Measurements from ENCODE around the gene TMEM132A. TPM values are rescaled to one million over a fixed set of nuclear protein-coding genes. Genes with fewer than 3 reads are reported as not detected.

Gene TMEM132A
- total and polyA plus RNA-seq, 4 experiments from 2014 or later: 0.78 to 0.93 TPM; not detected in 2

GRCh38 chr11:60879971-60880588 lies 44.2 kb upstream of the TMEM132A start:
- intact Hi-C loops (cut with micrococcal nuclease): no loop called here
- H3K36me3 ChIP-seq (ENCODE audit: insufficient read depth, low read length): peaks cover 25% of the 10 kb centered on the region
- H3K9me3 ChIP-seq (ENCODE audit: control insufficient read depth in 1 of 2, low read length in 2 of 2): no peaks in the 10 kb centered on the region
- no peak overlapping the region for H3K4me3 ChIP-seq (ENCODE audit: low read length in 2 of 2)
- CTCF ChIA-PET (ENCODE audit: partially characterized antibody): no interaction called here
- peaks cover 0 to 7% (median 2%) of the 10 kb centered on the region in 4 donors for H3K4me1 Mint-ChIP-seq
- H3K27ac Mint-ChIP-seq: no peak overlapping the region
- POLR2A ChIA-PET (ENCODE audit: partially characterized antibody): no interaction called here
- H3K9me3 Mint-ChIP-seq: no peaks in the 10 kb centered on the region
- no peak overlapping the region for H3K4me3 Mint-ChIP-seq
- no peak for DNase-seq
- H3K36me3 Mint-ChIP-seq: peaks cover 46 to 60% of the 10 kb centered on the region in 2 donors
- no peaks in the 10 kb centered on the region for H3K4me1 ChIP-seq (ENCODE audit: insufficient read depth, low read length)
- no peaks in the 10 kb centered on the region for H3K27me3 ChIP-seq (ENCODE audit: insufficient read depth, low read length)
- no peak overlapping the region for H3K27ac ChIP-seq (ENCODE audit: low read depth, low read length)
- H3K27me3 Mint-ChIP-seq: no peaks in the 10 kb centered on the region

GRCh38 chr11:60880643-60881282 lies 43.5 kb upstream of the TMEM132A start:
- ChIA-PET POLR2A (ENCODE audit: partially characterized antibody) (no interaction called here), CTCF (ENCODE audit: partially characterized antibody) (no interaction called here)
- H3K27me3 ChIP-seq (ENCODE audit: insufficient read depth, low read length): no peaks in the 10 kb centered on the region
- H3K4me3 Mint-ChIP-seq: no peak overlapping the region
- DNase-seq: no peak
- H3K27me3 Mint-ChIP-seq: no peaks in the 10 kb centered on the region
- H3K4me1 ChIP-seq (ENCODE audit: insufficient read depth, low read length): no peaks in the 10 kb centered on the region
- no peak overlapping the region for H3K4me3 ChIP-seq (ENCODE audit: low read length in 2 of 2)
- intact Hi-C loops (cut with micrococcal nuclease): no loop called here
- no peaks in the 10 kb centered on the region for H3K9me3 Mint-ChIP-seq
- peak overlapping the region in 3 of 7 donors; percentile 5 to 72 (median 68) for H3K27ac Mint-ChIP-seq
- peaks cover 48 to 60% of the 10 kb centered on the region in 2 donors for H3K36me3 Mint-ChIP-seq
- H3K27ac ChIP-seq (ENCODE audit: low read depth, low read length): no peak overlapping the region
- peaks cover 25% of the 10 kb centered on the region for H3K36me3 ChIP-seq (ENCODE audit: insufficient read depth, low read length)
- no peaks in the 10 kb centered on the region for H3K9me3 ChIP-seq (ENCODE audit: control insufficient read depth in 1 of 2, low read length in 2 of 2)
- peaks cover 0 to 7% (median 2%) of the 10 kb centered on the region in 4 donors for H3K4me1 Mint-ChIP-seq

GRCh38 chr11:60887556-60887955 lies 36.7 kb upstream of the TMEM132A start:
- Mint-ChIP-seq H3K4me1 (peaks cover 0 to 10% (median 8%) of the 10 kb centered on the region in 4 donors), H3K4me3 (no peak overlapping the region), H3K9me3 (no peaks in the 10 kb centered on the region), H3K36me3 (peaks cover 43 to 47% of the 10 kb centered on the region in 2 donors), H3K27ac (peak overlapping the region in 1 of 7 donors; percentile 44), H3K27me3 (no peaks in the 10 kb centered on the region)
- intact Hi-C loops (cut with micrococcal nuclease): loop anchor here (1.0 kb wide), 1 partner anchor 56 kb away; no protein-coding TSS in a partner anchor
- no peak overlapping the region for H3K27ac ChIP-seq (ENCODE audit: low read depth, low read length)
- peaks cover 6% of the 10 kb centered on the region for H3K36me3 ChIP-seq (ENCODE audit: insufficient read depth, low read length)
- H3K4me1 ChIP-seq (ENCODE audit: insufficient read depth, low read length): no peaks in the 10 kb centered on the region
- no peaks in the 10 kb centered on the region for H3K9me3 ChIP-seq (ENCODE audit: control insufficient read depth in 1 of 2, low read length in 2 of 2)
- CTCF ChIA-PET (ENCODE audit: partially characterized antibody): interaction anchor here (0.8 to 2.5 kb wide), 11 partner anchors 10 to 63 kb away, joined by 3 to 70 read pairs (median 3); partner anchors contain the start of gene CCDC86
- H3K27me3 ChIP-seq (ENCODE audit: insufficient read depth, low read length): no peaks in the 10 kb centered on the region
- POLR2A ChIA-PET (ENCODE audit: partially characterized antibody): interaction anchor here (1.0 to 1.5 kb wide), 6 partner anchors 10 to 56 kb away, joined by 3 to 11 read pairs (median 3); no protein-coding TSS in a partner anchor
- H3K4me3 ChIP-seq (ENCODE audit: low read length in 2 of 2): no peak overlapping the region
- peak in 2 of 5 donors; percentile 14 to 31 for DNase-seq

GRCh38 chr11:60889869-60890311 lies 34.4 kb upstream of the TMEM132A start:
- Histone ChIP-seq H3K36me3 (ENCODE audit: insufficient read depth, low read length) (peaks cover 21% of the 10 kb centered on the region), H3K4me1 (ENCODE audit: insufficient read depth, low read length) (no peaks in the 10 kb centered on the region), H3K27ac (ENCODE audit: low read depth, low read length) (no peak overlapping the region), H3K27me3 (ENCODE audit: insufficient read depth, low read length) (no peaks in the 10 kb centered on the region), H3K4me3 (ENCODE audit: low read length in 2 of 2) (no peak overlapping the region), H3K9me3 (ENCODE audit: control insufficient read depth in 1 of 2, low read length in 2 of 2) (no peaks in the 10 kb centered on the region)
- peak overlapping the region in 3 of 7 donors; percentile 39 to 93 (median 59) for H3K27ac Mint-ChIP-seq
- peaks cover 43 to 53% of the 10 kb centered on the region in 2 donors for H3K36me3 Mint-ChIP-seq
- POLR2A ChIA-PET (ENCODE audit: partially characterized antibody): interaction anchor here (0.8 kb wide), 2 partner anchors 16 to 24 kb away, joined by 3 to 4 read pairs; partner anchors contain the start of genes PRPF19 and TMEM109
- no peaks in the 10 kb centered on the region for H3K27me3 Mint-ChIP-seq
- no peaks in the 10 kb centered on the region for H3K9me3 Mint-ChIP-seq
- peaks cover 0 to 9% (median 5%) of the 10 kb centered on the region in 4 donors for H3K4me1 Mint-ChIP-seq
- DNase-seq: no peak
- CTCF ChIA-PET (ENCODE audit: partially characterized antibody): interaction anchor here (0.9 to 1.7 kb wide), 4 partner anchors 8 to 58 kb away, joined by 3 to 5 read pairs (median 4); no protein-coding TSS in a partner anchor
- no peak overlapping the region for H3K4me3 Mint-ChIP-seq
- intact Hi-C loops (cut with micrococcal nuclease): no loop called here

GRCh38 chr11:60890696-60891095 lies 33.6 kb upstream of the TMEM132A start:
- Histone ChIP-seq H3K27me3 (ENCODE audit: insufficient read depth, low read length) (no peaks in the 10 kb centered on the region), H3K9me3 (ENCODE audit: control insufficient read depth in 1 of 2, low read length in 2 of 2) (no peaks in the 10 kb centered on the region), H3K4me1 (ENCODE audit: insufficient read depth, low read length) (no peaks in the 10 kb centered on the region), H3K36me3 (ENCODE audit: insufficient read depth, low read length) (peaks cover 28% of the 10 kb centered on the region), H3K27ac (ENCODE audit: low read depth, low read length) (no peak overlapping the region), H3K4me3 (ENCODE audit: low read length in 2 of 2) (no peak overlapping the region)
- Mint-ChIP-seq H3K27me3 (no peaks in the 10 kb centered on the region), H3K9me3 (no peaks in the 10 kb centered on the region), H3K27ac (no peak overlapping the region), H3K4me1 (peaks cover 0 to 9% (median 5%) of the 10 kb centered on the region in 4 donors), H3K36me3 (peaks cover 43 to 61% of the 10 kb centered on the region in 2 donors), H3K4me3 (no peak overlapping the region)
- DNase-seq: no peak
- POLR2A ChIA-PET (ENCODE audit: partially characterized antibody): no interaction called here
- CTCF ChIA-PET (ENCODE audit: partially characterized antibody): interaction anchor here (1.3 kb wide), 1 partner anchor 11 kb away, joined by 3 read pairs; no protein-coding TSS in a partner anchor
- intact Hi-C loops (cut with micrococcal nuclease): no loop called here

- no peak for DNase-seq
- ChIA-PET CTCF (ENCODE audit: partially characterized antibody) (interaction anchor here (1.0 to 1.3 kb wide), 3 partner anchors 11 to 60 kb away, joined by 3 to 4 read pairs (median 3); no protein-coding TSS in a partner anchor), POLR2A (ENCODE audit: partially characterized antibody) (no interaction called here)
- Mint-ChIP-seq H3K27ac (no peak overlapping the region), H3K9me3 (no peaks in the 10 kb centered on the region), H3K36me3 (peaks cover 46 to 66% of the 10 kb centered on the region in 2 donors), H3K4me1 (peaks cover 0 to 9% (median 5%) of the 10 kb centered on the region in 4 donors), H3K27me3 (no peaks in the 10 kb centered on the region), H3K4me3 (no peak overlapping the region)
- no peaks in the 10 kb centered on the region for H3K27me3 ChIP-seq (ENCODE audit: insufficient read depth, low read length)
- no peaks in the 10 kb centered on the region for H3K4me1 ChIP-seq (ENCODE audit: insufficient read depth, low read length)
- H3K4me3 ChIP-seq (ENCODE audit: low read length in 2 of 2): no peak overlapping the region
- intact Hi-C loops (cut with micrococcal nuclease): no loop called here
- no peaks in the 10 kb centered on the region for H3K9me3 ChIP-seq (ENCODE audit: control insufficient read depth in 1 of 2, low read length in 2 of 2)
- peaks cover 33% of the 10 kb centered on the region for H3K36me3 ChIP-seq (ENCODE audit: insufficient read depth, low read length)
- no peak overlapping the region for H3K27ac ChIP-seq (ENCODE audit: low read depth, low read length)
Measured at GRCh38 chr11:60891103-60891741, 33.0 kb upstream of the TMEM132A start.

- no peak overlapping the region for H3K4me3 ChIP-seq (ENCODE audit: low read length in 2 of 2)
- intact Hi-C loops (cut with micrococcal nuclease): no loop called here
- Mint-ChIP-seq H3K4me3 (no peak overlapping the region), H3K27me3 (no peaks in the 10 kb centered on the region), H3K9me3 (no peaks in the 10 kb centered on the region), H3K27ac (no peak overlapping the region), H3K36me3 (peaks cover 63 to 87% of the 10 kb centered on the region in 2 donors), H3K4me1 (peaks cover 2 to 4% (median 3%) of the 10 kb centered on the region in 4 donors)
- no peak for DNase-seq
- H3K4me1 ChIP-seq (ENCODE audit: insufficient read depth, low read length): no peaks in the 10 kb centered on the region
- no peaks in the 10 kb centered on the region for H3K9me3 ChIP-seq (ENCODE audit: control insufficient read depth in 1 of 2, low read length in 2 of 2)
- ChIA-PET POLR2A (ENCODE audit: partially characterized antibody) (interaction anchor here (2.3 kb wide), 1 partner anchor 9 kb away, joined by 11 read pairs; no protein-coding TSS in a partner anchor), CTCF (ENCODE audit: partially characterized antibody) (interaction anchor here (0.8 to 5.2 kb wide), 2 partner anchors 64 to 292 kb away, joined by 4 to 53 read pairs; no protein-coding TSS in a partner anchor)
- peaks cover 65% of the 10 kb centered on the region for H3K36me3 ChIP-seq (ENCODE audit: insufficient read depth, low read length)
- H3K27ac ChIP-seq (ENCODE audit: low read depth, low read length): no peak overlapping the region
- no peaks in the 10 kb centered on the region for H3K27me3 ChIP-seq (ENCODE audit: insufficient read depth, low read length)
Measured at GRCh38 chr11:60895687-60896086, 28.6 kb upstream of the TMEM132A start.
